ENCODE measurements around the gene MMEL1.

The MMEL1 gene

DNA sequence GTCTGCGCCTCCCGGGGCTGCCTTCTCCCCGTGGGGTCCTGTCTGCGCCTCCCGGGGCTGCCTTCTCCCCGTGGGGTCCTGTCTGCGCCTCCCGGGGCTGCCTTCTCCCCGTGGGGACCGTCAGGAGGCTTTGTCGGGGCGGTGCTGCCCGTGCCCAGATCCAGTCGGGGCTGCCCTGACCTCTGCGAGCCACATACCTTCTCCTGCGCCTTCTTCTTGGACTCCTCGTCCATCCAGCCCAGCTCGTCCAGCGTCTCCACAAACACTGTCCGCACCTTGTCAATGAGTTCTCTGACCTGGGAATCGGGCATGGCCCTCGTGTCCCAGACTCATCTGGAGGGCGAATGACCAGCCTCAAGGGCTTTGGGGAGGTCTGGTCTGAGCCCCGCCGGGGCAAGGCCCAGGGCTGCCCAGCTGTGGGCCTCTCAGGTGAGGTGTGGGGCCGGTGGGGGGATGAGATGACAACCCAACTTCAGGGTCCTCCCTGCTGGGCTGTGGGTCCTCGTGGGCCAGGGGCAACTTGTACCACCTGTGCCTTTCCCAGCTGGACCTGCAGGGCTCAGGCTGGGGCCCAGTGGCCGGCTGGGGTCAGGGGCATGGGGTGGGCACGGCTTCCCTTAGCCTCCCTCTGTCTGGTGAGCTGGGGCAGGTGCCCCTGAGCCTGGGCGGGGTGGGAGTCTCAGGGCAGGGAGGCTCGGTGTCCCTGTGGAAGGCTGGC lies 36.8 kb downstream of the MMEL1 start:
- TF ChIP-seq, protein P1, sequence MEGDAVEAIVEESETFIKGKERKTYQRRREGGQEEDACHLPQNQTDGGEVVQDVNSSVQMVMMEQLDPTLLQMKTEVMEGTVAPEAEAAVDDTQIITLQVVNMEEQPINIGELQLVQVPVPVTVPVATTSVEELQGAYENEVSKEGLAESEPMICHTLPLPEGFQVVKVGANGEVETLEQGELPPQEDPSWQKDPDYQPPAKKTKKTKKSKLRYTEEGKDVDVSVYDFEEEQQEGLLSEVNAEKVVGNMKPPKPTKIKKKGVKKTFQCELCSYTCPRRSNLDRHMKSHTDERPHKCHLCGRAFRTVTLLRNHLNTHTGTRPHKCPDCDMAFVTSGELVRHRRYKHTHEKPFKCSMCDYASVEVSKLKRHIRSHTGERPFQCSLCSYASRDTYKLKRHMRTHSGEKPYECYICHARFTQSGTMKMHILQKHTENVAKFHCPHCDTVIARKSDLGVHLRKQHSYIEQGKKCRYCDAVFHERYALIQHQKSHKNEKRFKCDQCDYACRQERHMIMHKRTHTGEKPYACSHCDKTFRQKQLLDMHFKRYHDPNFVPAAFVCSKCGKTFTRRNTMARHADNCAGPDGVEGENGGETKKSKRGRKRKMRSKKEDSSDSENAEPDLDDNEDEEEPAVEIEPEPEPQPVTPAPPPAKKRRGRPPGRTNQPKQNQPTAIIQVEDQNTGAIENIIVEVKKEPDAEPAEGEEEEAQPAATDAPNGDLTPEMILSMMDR (IDR thresholded peaks at IDR 0.05) = no peak

GRCh38 chr1:2595261-2595811 lies 37.5 kb downstream of the MMEL1 start:
- TF ChIP-seq, protein P1 (IDR thresholded peaks at IDR 0.05) = no peak

DNA sequence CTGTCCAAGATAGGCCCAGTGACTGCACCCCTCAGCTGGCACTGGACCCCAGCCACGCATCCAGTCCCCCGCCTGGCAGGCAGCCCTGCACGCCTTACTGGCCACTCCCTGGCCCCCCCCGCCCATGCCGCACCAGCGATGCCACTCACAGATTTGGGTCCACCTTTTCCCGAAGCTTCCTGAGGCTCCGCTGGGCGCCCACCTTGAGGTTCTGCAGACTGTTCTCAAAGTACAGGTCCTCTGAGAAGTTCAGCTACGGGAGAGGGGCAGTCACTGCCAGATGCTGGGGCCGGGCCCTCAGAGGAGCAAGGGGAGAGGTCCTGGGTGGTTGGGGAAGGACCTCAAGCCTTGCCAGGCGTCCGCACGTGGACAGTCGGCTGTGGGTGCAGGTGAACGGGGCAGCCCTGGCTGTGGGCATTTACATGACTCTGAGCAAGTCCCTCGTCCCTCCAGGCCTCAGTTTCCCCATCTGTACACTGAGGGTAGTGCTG lies 38.1 kb downstream of the MMEL1 start:
- TF ChIP-seq, protein P1 (IDR thresholded peaks at IDR 0.05) = no peak

DNA sequence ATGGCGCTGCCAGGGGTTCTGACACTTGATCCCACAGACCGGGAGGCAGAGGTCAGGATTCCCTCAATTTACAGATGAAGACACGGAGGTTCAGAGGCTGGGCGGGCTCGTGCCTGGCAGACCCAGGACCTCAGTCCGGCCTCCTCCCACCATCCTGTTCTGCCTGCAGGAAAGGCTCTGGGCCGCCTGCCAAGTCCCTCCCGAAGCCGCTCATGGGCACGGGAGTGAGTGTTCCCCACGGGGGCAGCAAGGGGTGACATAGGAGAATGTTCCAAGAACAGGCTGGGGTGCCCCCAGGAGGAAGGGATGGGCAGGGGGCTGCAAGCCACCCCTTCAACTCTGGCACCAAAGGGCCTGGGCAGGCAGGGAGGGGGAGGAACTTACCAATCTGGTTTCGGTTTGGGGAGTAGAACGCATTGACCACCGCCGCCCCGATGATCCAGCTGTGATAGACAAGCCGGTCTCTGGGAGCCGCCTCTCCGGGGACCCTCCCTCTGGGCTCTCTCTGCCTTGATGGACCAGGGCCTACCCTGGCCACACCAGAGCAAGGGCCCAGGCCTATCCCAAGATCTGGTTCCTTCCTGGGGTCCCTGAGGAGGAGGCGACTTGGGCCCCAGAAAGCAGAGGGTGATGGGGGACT lies 38.7 kb downstream of the MMEL1 start:
- TF ChIP-seq, protein P1 (IDR thresholded peaks at IDR 0.05) = no peak

DNA sequence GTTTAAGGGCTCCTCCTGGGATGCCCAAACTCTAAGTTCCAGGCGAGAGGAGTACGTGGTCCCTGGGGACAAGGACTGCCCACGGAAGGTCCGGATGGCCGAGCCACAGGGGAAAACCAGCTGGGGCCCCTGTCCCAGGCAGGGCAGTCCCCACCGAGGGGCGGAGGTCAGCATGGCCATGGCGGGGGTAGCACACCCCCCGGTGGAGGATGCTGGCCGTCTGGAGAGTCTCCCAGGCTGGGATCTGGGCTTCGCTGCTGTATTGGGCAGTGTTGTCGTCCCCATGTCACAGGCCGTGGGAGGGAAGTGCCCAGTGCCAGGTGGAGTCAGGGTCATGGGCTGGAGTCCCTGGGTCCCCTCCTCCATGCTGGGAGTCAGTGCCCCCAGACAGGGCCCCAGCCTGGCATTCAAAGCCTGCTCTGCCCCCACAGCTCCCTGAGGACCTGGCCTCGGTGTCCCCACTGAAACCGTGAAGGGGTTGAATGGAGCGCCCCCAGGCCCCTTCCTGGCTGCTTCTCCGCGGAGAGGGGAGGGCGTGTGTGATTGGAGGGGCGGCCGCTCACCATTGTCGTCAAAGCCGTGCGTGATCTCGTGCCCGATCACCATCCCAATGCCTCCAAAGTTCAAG lies 39.5 kb downstream of the MMEL1 start:
- TF ChIP-seq, protein P1 (IDR thresholded peaks at IDR 0.05) = no peak

- TF ChIP-seq, protein P1 (IDR thresholded peaks at IDR 0.05) = no peak
Measured at GRCh38 chr1:2592672-2593071, 40.1 kb downstream of the MMEL1 start.

GRCh38 chr1:2591581-2592261 lies 41.1 kb downstream of the MMEL1 start:
- TF ChIP-seq, protein P1 (IDR thresholded peaks at IDR 0.05) = no peak
